B cell (primary cell): ENCODE data around the gene VWA8. TPM values are rescaled to one million over a fixed set of nuclear protein-coding genes. Genes with fewer than 3 reads are reported as not detected.

Source experiments
- ATAC-seq: fragments of 200-7000 bp; cut with Tn5 transposase; one replicate; pipeline ENCODE4 v1.10.0; 2021; ENCODE audit warnings: low read depth, mild to moderate bottlenecking, moderate number of reproducible peaks, moderate library complexity
- CTCF ChIA-PET: fragments of 350-600 bp; sonication (Branson Sonifier 250); formaldehyde crosslinking; loops from one replicate; lab custom pipeline; 2021; ENCODE audit warnings: antibody characterized with exemption, inconsistent platforms; lab: Charles Lee
- POLR2A ChIA-PET: fragments of 350-600 bp; sonication (Branson Sonifier 250); formaldehyde crosslinking; loops from one replicate; lab custom pipeline; 2021; ENCODE audit warnings: antibody characterized with exemption; lab: Charles Lee
- DNase-seq: peaks from one replicate; pipeline ENCODE4 v3.0.0; 2013
- H2AFZ ChIP-seq: 2 replicates; pipeline ENCODE4 v1.6.1; 2012; ENCODE audit warnings: mild to moderate bottlenecking, low read depth, low read length; ENCODE audit not compliant: insufficient read depth, poor library complexity, severe bottlenecking
- H3K27ac ChIP-seq, 2 donors: 1 replicate in 1 of 2; 2 replicates in 1 of 2; pipeline ENCODE4 v1.5.1; 2012 to 2013; ENCODE audit warnings: low read length in 2 of 2, mild to moderate bottlenecking in 2 of 2, moderate library complexity in 1 of 2
- H3K27me3 ChIP-seq, 4 experiments: fragments of 200-600 bp in 1 of 4; sonication (generic) in 1 of 4; replicated peaks in 1 of 4; 1 replicate in 2 of 4; 2 replicates in 2 of 4; pipeline versions ENCODE4 v1.6.1 to v1.7.0; 2013 to 2016; ENCODE audit warnings: low read length in 3 of 4, mild to moderate bottlenecking in 2 of 4, mixed read lengths in 1 of 4, moderate library complexity in 1 of 4; ENCODE audit not compliant: insufficient read depth in 4 of 4, control insufficient read depth in 3 of 4; ENCODE audit errors: control extremely low read depth in 1 of 4
- H3K36me3 ChIP-seq, 2 experiments: replicated peaks in 1 of 2; 1 replicate in 1 of 2; 2 replicates in 1 of 2; pipeline versions ENCODE4 v1.6.1 to v1.7.1; 2013; ENCODE audit warnings: low read length in 1 of 2; ENCODE audit not compliant: insufficient read depth in 2 of 2, control insufficient read depth in 1 of 2; ENCODE audit errors: control extremely low read depth in 1 of 2, extremely low read depth in 1 of 2
- H3K4me1 ChIP-seq, 2 donors: fragments of 200-600 bp in 1 of 2; sonication (generic) in 1 of 2; 1 replicate in 1 of 2; 2 replicates in 1 of 2; pipeline versions ENCODE4 v1.5.1 to v1.6.1; 2013 to 2017; ENCODE audit warnings: low read length in 2 of 2; ENCODE audit not compliant: control insufficient read depth in 2 of 2, insufficient read depth in 2 of 2
- H3K4me2 ChIP-seq: replicated peaks from 2 replicates; pipeline ENCODE3; 2012; ENCODE audit warnings: mild to moderate bottlenecking, low read depth, low read length; ENCODE audit not compliant: poor library complexity, severe bottlenecking
- H3K4me3 ChIP-seq, 5 experiments: fragments of 200-600 bp in 1 of 5; sonication (generic) in 1 of 5; 1 replicate in 3 of 5; 2 replicates in 2 of 5; pipeline versions ENCODE4 v1.5.1 to v1.7.0; 2011 to 2016; ENCODE audit warnings: low read length in 4 of 5, mild to moderate bottlenecking in 4 of 5, low read depth in 2 of 5, control low read depth in 1 of 5, moderate library complexity in 1 of 5; ENCODE audit not compliant: insufficient read depth in 1 of 5; ENCODE audit errors: control extremely low read depth in 1 of 5, extremely low read depth in 1 of 5
- H3K79me2 ChIP-seq: fragments of 200-600 bp; sonication (generic); one replicate; pipeline ENCODE4 v1.6.0; 2016; ENCODE audit warnings: low read length; ENCODE audit not compliant: control insufficient read depth, insufficient read depth
- H3K9ac ChIP-seq: fragments of 200-600 bp; sonication (generic); 2 replicates; pipeline ENCODE4 v1.6.1; 2017; ENCODE audit warnings: mild to moderate bottlenecking, low read length, moderate library complexity
- H3K9me3 ChIP-seq, 3 donors: one replicate each; pipeline versions ENCODE4 v1.6.1 to v1.7.1; 2013; ENCODE audit warnings: low read length in 2 of 3; ENCODE audit not compliant: control insufficient read depth in 2 of 3, insufficient read depth in 1 of 3; ENCODE audit errors: control extremely low read depth in 1 of 3
- H4K20me1 ChIP-seq: 2 replicates; pipeline ENCODE4 v1.6.0; 2012; ENCODE audit warnings: mild to moderate bottlenecking, low read length; ENCODE audit not compliant: insufficient read depth, control insufficient read depth, poor library complexity, severe bottlenecking
- H3K27ac Mint-ChIP-seq: one replicate; pipeline ENCODE4 v1.8.0; 2021; ENCODE audit warnings: mixed read lengths
- H3K27me3 Mint-ChIP-seq: one replicate; pipeline ENCODE4 v1.8.0; 2021; ENCODE audit warnings: mixed read lengths
- H3K4me1 Mint-ChIP-seq: one replicate; pipeline ENCODE4 v1.8.0; 2021; ENCODE audit warnings: mixed read lengths
- H3K4me3 Mint-ChIP-seq: one replicate; pipeline ENCODE4 v1.8.0; 2021; ENCODE audit warnings: mixed read lengths
- H3K9me3 Mint-ChIP-seq: one replicate; pipeline ENCODE4 v1.8.0; 2022; ENCODE audit warnings: mixed read lengths; ENCODE audit not compliant: insufficient read depth
- CTCF ChIP-seq: fragments of 200-600 bp; IDR thresholded peaks from one replicate; pipeline ENCODE4 v1.8.0; 2022; ENCODE audit warnings: antibody characterized with exemption, mild to moderate bottlenecking
- EZH2 ChIP-seq: IDR thresholded peaks from 2 replicates; pipeline ENCODE4 v1.6.1; 2012; ENCODE audit warnings: borderline replicate concordance, low read depth, mild to moderate bottlenecking, moderate library complexity, low read length; ENCODE audit not compliant: insufficient read depth, poor library complexity, severe bottlenecking
- WGBS: methylation state at CpG from one replicate; pipeline ENCODE4 v1.1.5; 2013; ENCODE audit warnings: missing lambda C conversion rate; ENCODE audit not compliant: insufficient coverage; 5-methylcytosine and 5-hydroxymethylcytosine counted together
- intact Hi-C: fragments of 100-400 bp; cut with micrococcal nuclease; formaldehyde crosslinking; loops from one replicate; pipeline ENCODE4 v1.10.0; 2022
- polyA plus RNA-seq: library from polyadenylated mRNA; depleted of rRNA; stranded (reverse); fragments of >200 nt; gene quantifications from 2 replicates; pipeline ENCODE4 v1.2.3, GENCODE V29; 2012
- total RNA-seq, 2 donors: library from RNA; stranded (reverse); fragments of 120-200 nt in 1 of 2; gene quantifications; 1 replicate in 1 of 2; 2 replicates in 1 of 2; pipeline versions ENCODE4 v1.2.3 to v1.2.4, GENCODE V29; 2013 to 2022

The VWA8 gene
- total and polyA plus RNA-seq, 2 donors (not counting 1 experiment from before 2014, with no cell fraction given): 6.0 to 19.7 TPM

GRCh38 chr13:41945926-41946325, 15.0 kb downstream of the VWA8 start:
- TF ChIP-seq CTCF (no peak), EZH2 (no peak)
- Histone ChIP-seq H3K4me3 (no peak overlapping the region), H3K27me3 (no peaks in the 10 kb centered on the region), H3K36me3 (peaks cover 0 to 12% of the 10 kb centered on the region in 2 experiments), H3K9ac (no peak overlapping the region), H3K79me2 (peaks cover 20% of the 10 kb centered on the region), H3K4me1 (no peaks in the 10 kb centered on the region), H3K4me2 (no peak overlapping the region), H2AFZ (no peak overlapping the region), H4K20me1 (no peaks in the 10 kb centered on the region), H3K27ac (no peak overlapping the region), H3K9me3 (peaks cover 0 to 9% (median 1%) of the 10 kb centered on the region in 3 donors)
- Mint-ChIP-seq H3K4me1 (no peaks in the 10 kb centered on the region), H3K27ac (no peak overlapping the region), H3K4me3 (no peak overlapping the region), H3K9me3 (peaks cover 9% of the 10 kb centered on the region), H3K27me3 (no peaks in the 10 kb centered on the region)
- CTCF ChIA-PET: interaction anchor here (0.7 kb wide), 1 partner anchor 13 kb away, joined by 3 read pairs; no protein-coding TSS in a partner anchor
- POLR2A ChIA-PET: no interaction called here
- ATAC-seq (no peak), DNase-seq (no peak)
- intact Hi-C loops: no loop called here

- POLR2A ChIA-PET: no interaction called here
- H3K4me3 ChIP-seq: no peak overlapping the region
- Mint-ChIP-seq H3K9me3 (peaks cover 9% of the 10 kb centered on the region), H3K27ac (no peak overlapping the region), H3K4me1 (no peaks in the 10 kb centered on the region), H3K4me3 (no peak overlapping the region), H3K27me3 (no peaks in the 10 kb centered on the region)
- CTCF ChIA-PET: no interaction called here
- no peak overlapping the region for H2AFZ ChIP-seq
- no peaks in the 10 kb centered on the region for H4K20me1 ChIP-seq
- intact Hi-C loops: no loop called here
- no peak overlapping the region for H3K4me2 ChIP-seq
- DNase-seq: no peak
- WGBS: 100% methylated on average over 1 of the region's 3 CpGs
- H3K9ac ChIP-seq: no peak overlapping the region
- ATAC-seq: no peak
- H3K79me2 ChIP-seq: peaks cover 20% of the 10 kb centered on the region
- no peak overlapping the region for H3K27ac ChIP-seq
- no peaks in the 10 kb centered on the region for H3K27me3 ChIP-seq
- TF ChIP-seq CTCF (no peak), EZH2 (no peak)
- no peaks in the 10 kb centered on the region for H3K4me1 ChIP-seq
- peaks cover 0 to 9% (median 1%) of the 10 kb centered on the region in 3 donors for H3K9me3 ChIP-seq
- peaks cover 0 to 12% of the 10 kb centered on the region in 2 experiments for H3K36me3 ChIP-seq
Measured at GRCh38 chr13:41944635-41945397, 16.1 kb downstream of the VWA8 start.
